NCI-H2227 (cell line): Measurements from ENCODE around the gene TMEM95.

Source experiments
- DNase-seq: peaks from one replicate; lab custom pipeline; 2025; ENCODE audit not compliant: unreplicated experiment; lab: John Stamatoyannopoulos, UW

The TMEM95 gene

GRCh38 chr17:7374353-7374752 lies 19.4 kb downstream of the TMEM95 start:
- no peak for DNase-seq

GRCh38 chr17:7379134-7379533 lies 24.2 kb downstream of the TMEM95 start:
- DNase-seq, result no peak

- no peak for DNase-seq
Measured at GRCh38 chr17:7380321-7380720, 25.4 kb downstream of the TMEM95 start.

GRCh38 chr17:7380855-7381683 lies 26.1 kb downstream of the TMEM95 start, which contains the start of gene TNK1:
TSS of gene TNK1 (plus strand) at chr17:7381089. CDS start at chr17:7382927, 1,838 bp downstream.
- peak; percentile 39 for DNase-seq

GRCh38 chr17:7382901-7383300 lies 27.9 kb downstream of the TMEM95 start:
- no peak for DNase-seq

- DNase-seq, result no peak
Measured at GRCh38 chr17:7383371-7383741, 28.4 kb downstream of the TMEM95 start.

- no peak for DNase-seq
Measured at GRCh38 chr17:7383742-7384488, 29.0 kb downstream of the TMEM95 start.

- DNase-seq, result no peak
Measured at GRCh38 chr17:7384489-7385081, 29.6 kb downstream of the TMEM95 start.

GRCh38 chr17:7388856-7389255 lies 33.9 kb downstream of the TMEM95 start:
- no peak for DNase-seq

- DNase-seq, result no peak
Measured at GRCh38 chr17:7389924-7390910, 35.3 kb downstream of the TMEM95 start.

- no peak for DNase-seq
Measured at GRCh38 chr17:7391307-7391706, 36.4 kb downstream of the TMEM95 start.

- no peak for DNase-seq
Measured at GRCh38 chr17:7392696-7393612, 38.0 kb downstream of the TMEM95 start.

GRCh38 chr17:7393613-7394451 lies 38.9 kb downstream of the TMEM95 start:
- peak; percentile 68 for DNase-seq

GRCh38 chr17:7394452-7395191 lies 39.7 kb downstream of the TMEM95 start, which contains the start of gene PLSCR3:
TSS of gene PLSCR3 (minus strand) at chr17:7394525. CDS start at chr17:7394110, 415 bp downstream.
- DNase-seq, result peak; percentile 84

GRCh38 chr17:7396147-7396546 lies 41.2 kb downstream of the TMEM95 start:
- DNase-seq, result no peak

- DNase-seq, result no peak
Measured at GRCh38 chr17:7398612-7399011, 43.7 kb downstream of the TMEM95 start.

GRCh38 chr17:7403043-7403726 lies 48.2 kb downstream of the TMEM95 start:
- no peak for DNase-seq

GRCh38 chr17:7403727-7403976 lies 48.7 kb downstream of the TMEM95 start:
- DNase-seq, result peak; percentile 70
